AG09319 (cell line): ENCODE results near the gene AUH.
"Not testable (repeated sequence)": the region's sequence is repeated elsewhere in the genome, so short reads cannot be mapped to it uniquely, and the experiment has no call there.

Experiments
- DNase-seq: peaks from one replicate; pipeline ENCODE4 v3.0.0-alpha.2; 2010; ENCODE audit warnings: low read depth; ENCODE audit errors: extremely low read depth
- CTCF ChIP-seq: IDR thresholded peaks from 2 replicates; pipeline ENCODE4 v1.5.1; 2011; ENCODE audit warnings: low read depth, mild to moderate bottlenecking, inconsistent platforms, low read length, moderate library complexity

AUH gene

GRCh38 chr9:91207397-91207728 lies 154.4 kb downstream of the AUH start:
- DNase-seq, result no peak
- no peak for TF ChIP-seq CTCF

GRCh38 chr9:91206806-91207205 lies 154.9 kb downstream of the AUH start:
- no peak for DNase-seq
- TF ChIP-seq CTCF, result no peak

GRCh38 chr9:91202736-91203283 lies 158.9 kb downstream of the AUH start:
- DNase-seq, result no peak
- no peak for TF ChIP-seq CTCF

- DNase-seq, result no peak
- no peak for TF ChIP-seq CTCF
These were observed 160.9 kb downstream of the AUH start for GRCh38 chr9:91200692-91201336.

GRCh38 chr9:91199739-91200497 lies 161.8 kb downstream of the AUH start:
- TF ChIP-seq CTCF, result no peak
- no peak for DNase-seq

- DNase-seq, result not testable (repeated sequence)
These were observed 162.8 kb downstream of the AUH start for GRCh38 chr9:91198881-91199280.

GRCh38 chr9:91198405-91198804 lies 163.3 kb downstream of the AUH start:
- DNase-seq, result no peak
- TF ChIP-seq CTCF, result no peak
